Mammary epithelial cell (primary cell): ENCODE results near the gene MDFIC.

Experiments
- EZH2 ChIP-seq: IDR thresholded peaks from 2 replicates; pipeline ENCODE4 v1.6.1; 2012; ENCODE audit warnings: low read length, inconsistent platforms, borderline replicate concordance
- TF ChIP-seq, protein P1 (sequence below), 2 donors: IDR thresholded peaks in 1 of 2; conservative IDR thresholded peaks in 1 of 2; 2 replicates each; pipeline ENCODE4 v1.5.1; 2011 to 2012; ENCODE audit warnings: inconsistent platforms in 2 of 2, low read length in 2 of 2, mild to moderate bottlenecking in 2 of 2, control low read depth in 1 of 2, low read depth in 1 of 2; ENCODE audit not compliant: insufficient read depth in 1 of 2; ENCODE audit errors: extremely low read depth in 1 of 2

DNA sequence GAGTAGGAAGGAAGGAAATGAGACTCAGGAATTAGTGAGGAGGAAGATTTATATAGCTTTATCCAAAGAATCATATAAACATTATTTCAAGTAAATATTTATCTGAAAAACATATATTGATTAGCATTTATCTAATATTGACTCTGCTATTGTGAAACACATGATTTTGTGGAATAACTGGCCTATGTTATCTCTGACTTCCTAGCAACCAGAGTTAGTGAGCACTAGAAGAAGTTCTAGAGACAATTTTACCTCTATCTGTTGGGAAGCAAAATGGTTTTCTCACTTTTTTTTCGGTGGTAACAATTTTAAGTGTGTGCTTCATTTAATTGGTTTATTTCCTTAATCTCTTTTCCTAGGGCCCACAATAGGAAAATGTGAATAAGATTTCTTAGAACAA is 21.6 kb downstream of the MDFIC start:
- TF ChIP-seq, protein P1, sequence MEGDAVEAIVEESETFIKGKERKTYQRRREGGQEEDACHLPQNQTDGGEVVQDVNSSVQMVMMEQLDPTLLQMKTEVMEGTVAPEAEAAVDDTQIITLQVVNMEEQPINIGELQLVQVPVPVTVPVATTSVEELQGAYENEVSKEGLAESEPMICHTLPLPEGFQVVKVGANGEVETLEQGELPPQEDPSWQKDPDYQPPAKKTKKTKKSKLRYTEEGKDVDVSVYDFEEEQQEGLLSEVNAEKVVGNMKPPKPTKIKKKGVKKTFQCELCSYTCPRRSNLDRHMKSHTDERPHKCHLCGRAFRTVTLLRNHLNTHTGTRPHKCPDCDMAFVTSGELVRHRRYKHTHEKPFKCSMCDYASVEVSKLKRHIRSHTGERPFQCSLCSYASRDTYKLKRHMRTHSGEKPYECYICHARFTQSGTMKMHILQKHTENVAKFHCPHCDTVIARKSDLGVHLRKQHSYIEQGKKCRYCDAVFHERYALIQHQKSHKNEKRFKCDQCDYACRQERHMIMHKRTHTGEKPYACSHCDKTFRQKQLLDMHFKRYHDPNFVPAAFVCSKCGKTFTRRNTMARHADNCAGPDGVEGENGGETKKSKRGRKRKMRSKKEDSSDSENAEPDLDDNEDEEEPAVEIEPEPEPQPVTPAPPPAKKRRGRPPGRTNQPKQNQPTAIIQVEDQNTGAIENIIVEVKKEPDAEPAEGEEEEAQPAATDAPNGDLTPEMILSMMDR (conservative IDR thresholded peaks at IDR 0.05 in 1 of 2, IDR thresholded peaks at IDR 0.05 in 1 of 2; ENCODE audit: extremely low read depth in 1 of 2, insufficient read depth in 1 of 2, low read depth in 1 of 2, low read length in 2 of 2): no peak
- no peak for TF ChIP-seq EZH2
